Breast epithelium (tissue), 3 donors: ENCODE measurements around the gene OSBPL3.

Experiments used
- POLR2A ChIP-seq: fragments of 450-650 bp; IDR thresholded peaks from one replicate; pipeline ENCODE4 v1.6.1; 2016; ENCODE audit warnings: antibody characterized with exemption, mild to moderate bottlenecking, moderate library complexity
- POLR2AphosphoS5 ChIP-seq, 3 donors: sonication (generic); formaldehyde crosslinking; IDR thresholded peaks; one replicate each; pipeline ENCODE4 v1.6.1; 2017; ENCODE audit warnings: antibody characterized with exemption in 3 of 3
- TF ChIP-seq, protein P1 (sequence below), 3 donors: fragments of 450-650 bp; IDR thresholded peaks; one replicate each; pipeline ENCODE4 v1.5.1; 2016 to 2017; ENCODE audit warnings: antibody characterized with exemption in 3 of 3, mild to moderate bottlenecking in 3 of 3, moderate library complexity in 3 of 3

GRCh38 chr7:24914465-24914859 is 65.5 kb downstream of the OSBPL3 start:
- TF ChIP-seq POLR2A, result no peak
- TF ChIP-seq POLR2AphosphoS5 (IDR thresholded peaks at IDR 0.05), result no peak
- TF ChIP-seq, protein P1, sequence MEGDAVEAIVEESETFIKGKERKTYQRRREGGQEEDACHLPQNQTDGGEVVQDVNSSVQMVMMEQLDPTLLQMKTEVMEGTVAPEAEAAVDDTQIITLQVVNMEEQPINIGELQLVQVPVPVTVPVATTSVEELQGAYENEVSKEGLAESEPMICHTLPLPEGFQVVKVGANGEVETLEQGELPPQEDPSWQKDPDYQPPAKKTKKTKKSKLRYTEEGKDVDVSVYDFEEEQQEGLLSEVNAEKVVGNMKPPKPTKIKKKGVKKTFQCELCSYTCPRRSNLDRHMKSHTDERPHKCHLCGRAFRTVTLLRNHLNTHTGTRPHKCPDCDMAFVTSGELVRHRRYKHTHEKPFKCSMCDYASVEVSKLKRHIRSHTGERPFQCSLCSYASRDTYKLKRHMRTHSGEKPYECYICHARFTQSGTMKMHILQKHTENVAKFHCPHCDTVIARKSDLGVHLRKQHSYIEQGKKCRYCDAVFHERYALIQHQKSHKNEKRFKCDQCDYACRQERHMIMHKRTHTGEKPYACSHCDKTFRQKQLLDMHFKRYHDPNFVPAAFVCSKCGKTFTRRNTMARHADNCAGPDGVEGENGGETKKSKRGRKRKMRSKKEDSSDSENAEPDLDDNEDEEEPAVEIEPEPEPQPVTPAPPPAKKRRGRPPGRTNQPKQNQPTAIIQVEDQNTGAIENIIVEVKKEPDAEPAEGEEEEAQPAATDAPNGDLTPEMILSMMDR (IDR thresholded peaks at IDR 0.05), result no peak
